HCT116 (cell line): Measurements from ENCODE around the gene SLC30A7. TPM values are rescaled to one million over a fixed set of nuclear protein-coding genes. Genes with fewer than 3 reads are reported as not detected.

Experiments used
- ATAC-seq: fragments of 200-7000 bp; cut with Tn5 transposase; 2 replicates; pipeline ENCODE4 v1.9.1; 2020; ENCODE audit warnings: mild to moderate bottlenecking, moderate library complexity
- BruUV-seq: library from RNA; stranded (reverse); fragments of 400-500 nt; replicated peaks from 2 replicates; lab custom pipeline; 2021; lab: Mats Ljungman, UMichigan
- CTCF ChIA-PET: fragments of 300-600 bp; sonication (Branson Sonifier 250); formaldehyde crosslinking; loops from one replicate; lab custom pipeline; 2021; ENCODE audit warnings: antibody characterized with exemption; lab: Charles Lee
- POLR2A ChIA-PET: fragments of 300-600, 350-600 bp; sonication (Branson Sonifier 250); formaldehyde crosslinking; loops from one replicate; lab custom pipeline; 2021; ENCODE audit warnings: antibody characterized with exemption; lab: Charles Lee
- RAD21 ChIA-PET, 2 experiments: fragments of 300-600 bp; sonication (Branson Sonifier 250); formaldehyde crosslinking; loops; one replicate each; lab custom pipeline; 2023; ENCODE audit warnings: low total read pairs in 2 of 2; ENCODE audit not compliant: uncharacterized antibody in 2 of 2, unreplicated experiment in 2 of 2, low non-redundant PET in 1 of 2; lab: Charles Lee
- DNase-seq: peaks from one replicate; pipeline ENCODE4 v3.0.0-alpha.2; 2010; ENCODE audit warnings: low read depth, low spot score
- H2AFZ ChIP-seq: fragments of 200-600 bp; shearing (Covaris generic), sonication (generic); 2 replicates; pipeline ENCODE4 v1.6.1; 2017; ENCODE audit warnings: low read depth, mixed run types, mixed read lengths, antibody characterized with exemption, low read length; ENCODE audit not compliant: poor library complexity, severe bottlenecking
- H3K27ac ChIP-seq: 2 replicates; pipeline ENCODE4 v1.5.1; 2012; ENCODE audit warnings: low read depth, low read length
- H3K27me3 ChIP-seq: fragments of 200-600 bp; sonication (generic); 2 replicates; pipeline ENCODE4 v1.6.1; 2016; ENCODE audit warnings: mixed run types, low read length, mixed read lengths; ENCODE audit not compliant: insufficient read depth
- H3K36me3 ChIP-seq, 2 experiments: fragments of 200-500 bp in 1 of 2; fragments of 200-600 bp in 1 of 2; sonication (Bioruptor generic) in 1 of 2; sonication (generic) in 1 of 2; 2 replicates each; pipeline versions ENCODE4 v1.5.1 to v1.6.1; 2014 to 2016; ENCODE audit warnings: low read length in 2 of 2, inconsistent platforms in 1 of 2, mixed read lengths in 1 of 2, mixed run types in 1 of 2; ENCODE audit not compliant: insufficient read depth in 2 of 2, control insufficient read depth in 1 of 2
- H3K4me1 ChIP-seq, 2 experiments: fragments of 200-600 bp in 1 of 2; sonication (generic) in 1 of 2; 2 replicates each; pipeline versions ENCODE4 v1.5.1 to v1.6.1; 2012 to 2017; ENCODE audit warnings: low read length in 2 of 2, inconsistent platforms in 1 of 2, mild to moderate bottlenecking in 1 of 2, mixed read lengths in 1 of 2, mixed run types in 1 of 2, moderate library complexity in 1 of 2; ENCODE audit not compliant: insufficient read depth in 2 of 2, control insufficient read depth in 1 of 2
- H3K4me2 ChIP-seq: fragments of 200-600 bp; sonication (generic); 2 replicates; pipeline ENCODE4 v1.6.1; 2017; ENCODE audit warnings: mixed run types, low read length, mixed read lengths
- H3K4me3 ChIP-seq, 2 experiments: fragments of 200-600 bp in 1 of 2; sonication (generic) in 1 of 2; replicated peaks in 1 of 2; 2 replicates each; pipeline ENCODE4 v1.5.1; 2011 to 2016; ENCODE audit warnings: low read length in 2 of 2, control low read depth in 1 of 2, low read depth in 1 of 2, mild to moderate bottlenecking in 1 of 2, mixed read lengths in 1 of 2, mixed run types in 1 of 2
- H3K79me2 ChIP-seq: fragments of 200-600 bp; sonication (generic); 2 replicates; pipeline ENCODE4 v1.6.1; 2017; ENCODE audit warnings: mild to moderate bottlenecking, mixed run types, low read length, moderate library complexity, mixed read lengths; ENCODE audit not compliant: insufficient read depth
- H3K9ac ChIP-seq: fragments of 200-600 bp; sonication (generic); 2 replicates; pipeline ENCODE4 v1.6.1; 2016; ENCODE audit warnings: low read length, mixed read lengths
- H3K9me2 ChIP-seq: fragments of 200-600 bp; sonication (generic), shearing (Covaris generic); 2 replicates; pipeline ENCODE4 v1.6.1; 2017; ENCODE audit warnings: mixed run types, mild to moderate bottlenecking, moderate library complexity; ENCODE audit not compliant: insufficient read depth
- H3K9me3 ChIP-seq, 2 experiments: fragments of 200-500 bp in 1 of 2; fragments of 200-600 bp in 1 of 2; sonication (Bioruptor generic) in 1 of 2; sonication (generic) in 1 of 2; 2 replicates each; pipeline ENCODE4 v1.6.1; 2014 to 2017; ENCODE audit warnings: low read length in 2 of 2, mixed read lengths in 2 of 2, inconsistent platforms in 1 of 2, low read depth in 1 of 2, mild to moderate bottlenecking in 1 of 2, mixed run types in 1 of 2, moderate library complexity in 1 of 2; ENCODE audit not compliant: control insufficient read depth in 1 of 2, insufficient read depth in 1 of 2
- H4K20me1 ChIP-seq: fragments of 200-600 bp; sonication (generic), shearing (Covaris generic); 2 replicates; pipeline ENCODE4 v1.6.1; 2017; ENCODE audit warnings: mixed run types, mild to moderate bottlenecking, moderate library complexity; ENCODE audit not compliant: insufficient read depth
- CTCF ChIP-seq, 3 experiments: fragments of 200-600 bp in 1 of 3; sonication (generic) in 1 of 3; IDR thresholded peaks in 2 of 3; conservative IDR thresholded peaks in 1 of 3; 2 replicates each; pipeline ENCODE4 v1.5.1; 2012 to 2017; ENCODE audit warnings: low read depth in 2 of 3, low read length in 2 of 3, antibody characterized with exemption in 1 of 3, borderline replicate concordance in 1 of 3, control low read depth in 1 of 3, mild to moderate bottlenecking in 1 of 3, mixed read lengths in 1 of 3, mixed run types in 1 of 3, moderate library complexity in 1 of 3; ENCODE audit not compliant: insufficient read depth in 1 of 3
- EGR1 ChIP-seq: IDR thresholded peaks from 2 replicates; pipeline ENCODE4 v1.6.1; 2012; ENCODE audit warnings: low read depth
- EZH2 ChIP-seq: fragments of 200-600 bp; sonication (generic); IDR thresholded peaks from 2 replicates; pipeline ENCODE4 v1.6.1; 2017; ENCODE audit warnings: antibody characterized with exemption, mixed run types
- FOSL1 ChIP-seq: IDR thresholded peaks from 2 replicates; pipeline ENCODE4 v1.6.1; 2012; ENCODE audit warnings: low read depth
- SRF ChIP-seq: IDR thresholded peaks from 2 replicates; pipeline ENCODE4 v1.6.1; 2012; ENCODE audit warnings: low read depth
- TCF7L2 ChIP-seq: IDR thresholded peaks from 2 replicates; pipeline ENCODE4 v1.7.0; 2011; ENCODE audit warnings: borderline replicate concordance, inconsistent platforms; ENCODE audit not compliant: insufficient read depth, insufficient read length; ENCODE audit errors: extremely low read depth
- ZBTB33 ChIP-seq: IDR thresholded peaks from 2 replicates; pipeline ENCODE4 v1.6.1; 2011; ENCODE audit warnings: mild to moderate bottlenecking, low read length, moderate library complexity; ENCODE audit not compliant: insufficient replicate concordance; ENCODE audit errors: extremely low read depth
- intact Hi-C: fragments of 100-400 bp; cut with micrococcal nuclease; formaldehyde crosslinking; loops from 2 replicates; pipeline ENCODE4 v1.10.0; 2022
- total RNA-seq: library from RNA; stranded (reverse); gene quantifications from one replicate; pipeline ENCODE4 v1.2.1, GENCODE V29; 2021; ENCODE audit not compliant: unreplicated experiment
- TF ChIP-seq, protein P1 (sequence below): IDR thresholded peaks from 2 replicates; pipeline ENCODE4 v1.6.1; 2012; ENCODE audit warnings: low read depth

Gene SLC30A7
- total RNA-seq, 1 experiment from 2014 or later: 23.3 TPM

DNA sequence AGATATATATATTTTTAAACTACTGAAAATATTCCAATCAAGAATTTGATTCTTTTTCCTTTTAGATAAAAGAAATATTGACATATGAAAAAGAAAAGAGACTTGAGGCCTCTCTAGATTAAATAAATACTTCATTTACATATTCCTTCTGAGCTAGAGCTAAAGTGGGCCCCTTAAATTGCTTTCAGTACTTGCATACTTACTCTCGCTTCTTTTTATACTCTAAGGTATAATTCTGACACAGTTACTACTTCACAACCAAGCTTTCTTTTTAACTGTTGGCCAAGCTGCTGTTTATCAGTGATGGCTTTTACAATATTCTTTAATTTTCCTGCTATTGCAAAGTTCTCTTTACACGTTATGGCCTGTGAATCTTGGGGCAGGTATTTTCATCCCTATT, 25.9 kb upstream of the SLC30A7 start:
- RAD21 ChIA-PET: no interaction called here
- CTCF ChIA-PET: interaction anchor here (2.5 kb wide), 1 partner anchor 410 kb away, joined by 36 read pairs; no protein-coding TSS in a partner anchor
- TF ChIP-seq, protein P1, sequence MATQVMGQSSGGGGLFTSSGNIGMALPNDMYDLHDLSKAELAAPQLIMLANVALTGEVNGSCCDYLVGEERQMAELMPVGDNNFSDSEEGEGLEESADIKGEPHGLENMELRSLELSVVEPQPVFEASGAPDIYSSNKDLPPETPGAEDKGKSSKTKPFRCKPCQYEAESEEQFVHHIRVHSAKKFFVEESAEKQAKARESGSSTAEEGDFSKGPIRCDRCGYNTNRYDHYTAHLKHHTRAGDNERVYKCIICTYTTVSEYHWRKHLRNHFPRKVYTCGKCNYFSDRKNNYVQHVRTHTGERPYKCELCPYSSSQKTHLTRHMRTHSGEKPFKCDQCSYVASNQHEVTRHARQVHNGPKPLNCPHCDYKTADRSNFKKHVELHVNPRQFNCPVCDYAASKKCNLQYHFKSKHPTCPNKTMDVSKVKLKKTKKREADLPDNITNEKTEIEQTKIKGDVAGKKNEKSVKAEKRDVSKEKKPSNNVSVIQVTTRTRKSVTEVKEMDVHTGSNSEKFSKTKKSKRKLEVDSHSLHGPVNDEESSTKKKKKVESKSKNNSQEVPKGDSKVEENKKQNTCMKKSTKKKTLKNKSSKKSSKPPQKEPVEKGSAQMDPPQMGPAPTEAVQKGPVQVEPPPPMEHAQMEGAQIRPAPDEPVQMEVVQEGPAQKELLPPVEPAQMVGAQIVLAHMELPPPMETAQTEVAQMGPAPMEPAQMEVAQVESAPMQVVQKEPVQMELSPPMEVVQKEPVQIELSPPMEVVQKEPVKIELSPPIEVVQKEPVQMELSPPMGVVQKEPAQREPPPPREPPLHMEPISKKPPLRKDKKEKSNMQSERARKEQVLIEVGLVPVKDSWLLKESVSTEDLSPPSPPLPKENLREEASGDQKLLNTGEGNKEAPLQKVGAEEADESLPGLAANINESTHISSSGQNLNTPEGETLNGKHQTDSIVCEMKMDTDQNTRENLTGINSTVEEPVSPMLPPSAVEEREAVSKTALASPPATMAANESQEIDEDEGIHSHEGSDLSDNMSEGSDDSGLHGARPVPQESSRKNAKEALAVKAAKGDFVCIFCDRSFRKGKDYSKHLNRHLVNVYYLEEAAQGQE: no peak
- TF ChIP-seq EGR1: no peak
- no peak overlapping the region for H2AFZ ChIP-seq
- peaks cover 0 to 6% of the 10 kb centered on the region in 2 experiments; a peak in 2 of 4 replicates for H3K4me1 ChIP-seq
- no peak overlapping the region for H3K27ac ChIP-seq
- H3K36me3 ChIP-seq: no peaks in the 10 kb centered on the region
- no peaks in the 10 kb centered on the region for H3K79me2 ChIP-seq
- BruUV-seq: no TSS peak
- ATAC-seq (no peak), DNase-seq (no peak)
- no peak overlapping the region for H3K4me2 ChIP-seq
- H3K9me2 ChIP-seq: no peaks in the 10 kb centered on the region
- intact Hi-C loops: loop anchor here (2.0 kb wide), 1 partner anchor 1689 kb away; no protein-coding TSS in a partner anchor
- H3K27me3 ChIP-seq: no peaks in the 10 kb centered on the region
- no peaks in the 10 kb centered on the region for H3K9me3 ChIP-seq
- POLR2A ChIA-PET: no interaction called here
- H3K9ac ChIP-seq: no peak overlapping the region
- no peaks in the 10 kb centered on the region for H4K20me1 ChIP-seq
- H3K4me3 ChIP-seq: no peak overlapping the region

DNA sequence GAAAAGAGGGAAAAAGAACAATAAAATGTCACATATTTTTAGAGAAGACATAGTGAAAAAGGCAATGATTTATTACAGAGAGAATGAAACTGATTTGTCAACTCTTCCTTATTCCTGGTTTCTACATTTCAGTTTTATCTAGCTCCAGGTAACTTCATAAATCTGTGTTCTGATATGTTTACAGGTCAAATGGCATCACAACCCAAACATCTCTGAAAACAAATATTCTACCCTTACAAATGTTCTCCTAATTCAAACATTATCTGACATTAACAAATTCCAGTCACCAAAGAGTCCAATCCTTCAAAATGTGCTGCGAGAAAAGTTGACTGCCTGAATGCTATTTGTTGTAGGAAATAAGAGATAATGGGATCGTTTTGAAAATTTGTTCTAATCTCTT, 21.5 kb upstream of the SLC30A7 start:
- no peaks in the 10 kb centered on the region for H3K4me1 ChIP-seq
- no peaks in the 10 kb centered on the region for H3K36me3 ChIP-seq
- no TSS peak for BruUV-seq
- no peak overlapping the region for H3K9ac ChIP-seq
- DNase-seq: no peak
- H3K4me2 ChIP-seq: no peak overlapping the region
- ChIA-PET RAD21 (no interaction called here), POLR2A (no interaction called here), CTCF (no interaction called here)
- intact Hi-C loops: no loop called here
- H4K20me1 ChIP-seq: no peaks in the 10 kb centered on the region
- H3K79me2 ChIP-seq: no peaks in the 10 kb centered on the region
- no peak overlapping the region for H3K27ac ChIP-seq
- no peak for ATAC-seq
- no peaks in the 10 kb centered on the region for H3K9me3 ChIP-seq
- TF ChIP-seq EZH2 (no peak), CTCF (IDR thresholded peaks at IDR 0.05 in 2 of 3, conservative IDR thresholded peaks at IDR 0.05 in 1 of 3; ENCODE audit: borderline replicate concordance in 1 of 3, insufficient read depth in 1 of 3, low read depth in 2 of 3, low read length in 2 of 3) (no peak), FOSL1 (no peak), ZBTB33 (no peak), TCF7L2 (no peak), SRF (no peak)
- H2AFZ ChIP-seq: no peak overlapping the region
- H3K9me2 ChIP-seq: no peaks in the 10 kb centered on the region
- no peaks in the 10 kb centered on the region for H3K27me3 ChIP-seq
- no peak overlapping the region for H3K4me3 ChIP-seq
